ENCODE results near the gene DPF1.

Gene DPF1

GRCh38 chr19:38197937-38198704 lies 25.9 kb downstream of the DPF1 start:
- Histone ChIP-seq H3K27ac (no peak overlapping the region), H3K4me3 (no peak overlapping the region)
- TF ChIP-seq CTCF (IDR thresholded peaks at IDR 0.05), result no peak
- no peak for DNase-seq (ENCODE audit: low spot score)

- no peak for TF ChIP-seq CTCF (IDR thresholded peaks at IDR 0.05)
- no peak for DNase-seq (ENCODE audit: low spot score)
- no peak overlapping the region for H3K27ac ChIP-seq
Measured at GRCh38 chr19:38196948-38197656, 26.9 kb downstream of the DPF1 start.

GRCh38 chr19:38196245-38196837 lies 27.7 kb downstream of the DPF1 start:
- H3K27ac ChIP-seq, result no peak overlapping the region
- no peak overlapping the region for H3K4me3 ChIP-seq
- DNase-seq (ENCODE audit: low spot score), result no peak
- no peak for TF ChIP-seq CTCF (IDR thresholded peaks at IDR 0.05)

More at GRCh38 chr19:38196948-38197656, 26.9 kb downstream of the DPF1 start:
- H3K4me3 ChIP-seq, result no peak overlapping the region

- Histone ChIP-seq H3K4me3 (no peak overlapping the region), H3K27ac (no peak overlapping the region)
- DNase-seq (ENCODE audit: low spot score), result no peak
- TF ChIP-seq CTCF (IDR thresholded peaks at IDR 0.05), result no peak
Measured at GRCh38 chr19:38195237-38195636, 28.8 kb downstream of the DPF1 start.

- DNase-seq (ENCODE audit: low spot score), result no peak
- no peak overlapping the region for H3K4me3 ChIP-seq
- no peak for TF ChIP-seq CTCF (IDR thresholded peaks at IDR 0.05)
- no peak overlapping the region for H3K27ac ChIP-seq
Measured at GRCh38 chr19:38194061-38194701, 29.8 kb downstream of the DPF1 start.

GRCh38 chr19:38193445-38193844 lies 30.6 kb downstream of the DPF1 start:
- TF ChIP-seq CTCF (IDR thresholded peaks at IDR 0.05), result no peak
- Histone ChIP-seq H3K27ac (no peak overlapping the region), H3K4me3 (no peak overlapping the region)
- no peak for DNase-seq (ENCODE audit: low spot score)
